Kidney tubule cell (primary cell): ENCODE results near the gene CCL25.
"Not testable (repeated sequence)": the region's sequence is repeated elsewhere in the genome, so short reads cannot be mapped to it uniquely, and the experiment has no call there.

Source experiments
- DNase-seq: peaks from one replicate; pipeline ENCODE4 v3.0.0-alpha.2; 2018; ENCODE audit warnings: low spot score

Gene CCL25

DNA sequence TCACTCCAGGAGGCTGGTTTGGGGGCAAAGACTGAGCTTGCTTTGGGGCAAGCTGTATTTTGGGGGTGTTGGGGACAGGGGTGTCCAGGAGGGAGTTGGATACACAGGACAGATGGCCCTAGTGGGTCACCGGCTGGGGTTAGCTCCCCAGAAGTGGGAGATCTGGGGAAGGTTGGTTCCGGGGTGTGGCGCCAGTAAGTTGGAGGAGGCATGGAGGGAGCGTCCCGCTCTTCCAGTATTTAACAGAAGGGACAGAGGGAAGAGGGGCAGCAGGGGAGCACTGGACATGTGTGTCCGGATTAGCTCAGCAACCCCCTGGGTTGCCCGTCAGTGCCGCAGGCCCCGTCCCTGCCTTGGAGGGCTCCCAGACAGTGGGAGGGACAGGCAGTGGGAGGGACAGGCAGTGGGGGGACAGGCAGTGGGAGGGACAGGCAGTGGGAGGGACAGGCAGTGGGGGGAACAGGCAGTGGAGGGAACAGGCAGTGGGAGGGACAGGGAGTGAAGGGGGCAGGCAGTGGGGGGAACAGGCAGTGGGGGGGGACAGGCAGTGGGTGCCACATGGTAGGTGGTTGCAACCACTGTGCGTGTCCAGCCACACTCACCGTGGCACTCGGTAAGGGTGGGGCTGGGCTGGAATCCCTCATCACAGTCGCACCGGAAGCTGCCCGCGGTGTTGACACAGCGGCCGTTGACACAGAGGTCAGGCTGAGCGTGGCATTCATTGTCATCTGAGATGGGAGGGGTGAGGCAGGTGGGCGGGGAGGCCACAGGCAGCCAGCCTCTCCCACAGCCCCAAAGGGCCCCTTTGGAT, 33.2 kb downstream of the CCL25 start:
- peak; percentile 22 for DNase-seq

DNA sequence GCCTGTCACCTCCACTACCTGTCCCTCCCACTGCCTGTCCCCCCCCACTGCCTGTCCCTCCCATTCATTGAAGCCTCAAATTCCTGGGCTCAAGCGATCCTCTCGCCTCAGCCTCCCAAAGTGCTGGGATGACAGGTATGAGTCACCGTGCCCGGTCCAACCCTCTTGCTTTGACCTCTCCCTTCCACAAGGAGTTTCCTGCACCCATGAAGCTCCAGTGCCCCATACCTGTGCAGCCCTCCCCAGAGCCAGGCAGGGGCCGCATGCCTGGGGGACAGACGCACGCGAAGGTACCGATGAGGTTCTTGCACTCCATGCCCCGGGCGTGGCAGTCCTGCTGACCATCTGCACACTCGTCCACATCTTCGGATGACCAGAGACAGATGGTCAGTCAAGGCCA, 34.3 kb downstream of the CCL25 start:
- DNase-seq, result no peak

GRCh38 chr19:8087876-8088275, 35.3 kb downstream of the CCL25 start:
- no peak for DNase-seq

DNA sequence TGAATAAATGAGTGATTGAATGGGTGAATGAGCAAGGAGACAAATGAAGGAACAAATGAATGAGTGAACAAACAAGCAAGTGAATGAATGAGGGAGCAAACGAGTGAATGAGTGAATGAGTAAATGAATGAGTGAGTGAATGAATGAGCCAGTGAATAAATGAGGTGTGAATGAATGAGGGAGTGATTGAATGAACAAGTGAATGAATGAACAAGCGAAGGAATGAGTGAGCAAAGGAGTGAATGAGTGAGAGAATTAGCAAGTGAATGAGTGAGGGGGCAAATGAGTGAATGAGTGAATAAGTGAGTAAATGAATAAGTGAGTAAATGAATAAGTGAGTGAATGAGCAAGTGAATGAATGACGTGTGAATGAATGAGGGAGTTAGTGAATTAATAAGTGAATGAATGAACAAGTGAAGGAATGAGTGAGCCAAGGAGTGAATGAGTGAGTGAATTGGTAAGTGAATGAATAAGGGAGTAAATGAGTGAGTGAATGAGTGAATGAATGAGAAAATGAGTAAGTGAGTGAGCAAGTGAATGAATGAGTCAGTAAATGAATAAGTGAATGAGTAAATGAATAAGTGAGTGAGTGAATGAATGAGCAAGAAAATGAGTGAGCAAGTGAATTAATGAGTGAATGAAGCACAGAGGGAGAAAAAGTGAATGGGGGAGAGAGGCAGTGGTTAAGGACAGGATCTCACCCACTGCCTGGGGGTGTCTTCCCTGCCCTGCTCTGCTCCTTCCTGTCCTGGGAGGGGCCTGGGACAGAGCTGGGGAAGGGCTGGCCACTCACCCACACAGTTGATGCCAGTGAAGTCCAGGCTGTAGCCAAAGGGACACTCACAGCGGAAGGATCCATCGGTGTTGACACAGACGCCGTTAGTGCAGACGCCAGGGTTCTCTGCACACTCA, 36.4 kb downstream of the CCL25 start:
- no peak for DNase-seq

GRCh38 chr19:8089664-8090601, 37.4 kb downstream of the CCL25 start:
- DNase-seq, result no peak

- DNase-seq, result no peak
Measured at GRCh38 chr19:8090950-8091349, 38.4 kb downstream of the CCL25 start.

DNA sequence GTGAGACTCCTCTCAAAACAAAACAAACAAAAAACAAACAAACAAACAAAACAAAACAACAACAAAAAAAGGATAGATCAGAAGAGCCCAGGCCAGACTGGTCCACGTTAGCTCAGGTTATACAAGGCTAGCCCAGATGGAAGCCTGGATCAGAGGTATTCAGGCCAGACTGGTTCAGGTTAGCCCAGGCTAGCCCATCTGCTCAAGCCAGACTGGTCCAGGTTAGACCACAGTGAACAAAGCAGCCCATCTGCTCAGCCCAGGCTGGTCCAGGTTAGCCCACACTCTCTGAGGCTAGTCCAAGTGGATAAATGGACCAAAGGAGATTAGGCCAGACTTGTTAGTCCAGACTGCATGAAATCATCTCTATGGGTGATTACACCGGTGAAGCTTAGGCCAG, 41.2 kb downstream of the CCL25 start:
- no peak for DNase-seq

DNA sequence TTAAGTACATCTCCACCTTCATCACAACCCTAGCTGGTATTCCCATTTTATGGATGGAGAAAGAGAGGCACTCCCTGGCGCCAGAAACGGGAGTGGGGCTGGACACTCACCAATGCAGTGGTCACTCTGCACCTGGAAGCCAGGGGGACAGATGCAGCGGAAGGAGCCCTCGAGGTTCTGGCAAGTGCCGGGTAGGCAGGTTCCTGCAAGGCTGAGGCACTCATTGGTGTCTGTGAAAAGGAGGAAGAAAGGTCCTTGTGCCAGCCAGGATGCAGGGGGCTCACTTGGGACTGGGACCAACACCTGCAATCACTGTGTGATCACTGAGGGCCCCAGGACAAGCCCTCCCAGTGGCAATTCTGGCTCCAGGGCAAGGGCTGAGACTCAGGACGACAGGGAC, 41.8 kb downstream of the CCL25 start:
- DNase-seq, result no peak

- no peak for DNase-seq
Measured at GRCh38 chr19:8095354-8095886, 42.9 kb downstream of the CCL25 start.

- no peak for DNase-seq
Measured at GRCh38 chr19:8096071-8096470, 43.5 kb downstream of the CCL25 start.

- DNase-seq, result no peak
Measured at GRCh38 chr19:8097198-8097597, 44.6 kb downstream of the CCL25 start.

DNA sequence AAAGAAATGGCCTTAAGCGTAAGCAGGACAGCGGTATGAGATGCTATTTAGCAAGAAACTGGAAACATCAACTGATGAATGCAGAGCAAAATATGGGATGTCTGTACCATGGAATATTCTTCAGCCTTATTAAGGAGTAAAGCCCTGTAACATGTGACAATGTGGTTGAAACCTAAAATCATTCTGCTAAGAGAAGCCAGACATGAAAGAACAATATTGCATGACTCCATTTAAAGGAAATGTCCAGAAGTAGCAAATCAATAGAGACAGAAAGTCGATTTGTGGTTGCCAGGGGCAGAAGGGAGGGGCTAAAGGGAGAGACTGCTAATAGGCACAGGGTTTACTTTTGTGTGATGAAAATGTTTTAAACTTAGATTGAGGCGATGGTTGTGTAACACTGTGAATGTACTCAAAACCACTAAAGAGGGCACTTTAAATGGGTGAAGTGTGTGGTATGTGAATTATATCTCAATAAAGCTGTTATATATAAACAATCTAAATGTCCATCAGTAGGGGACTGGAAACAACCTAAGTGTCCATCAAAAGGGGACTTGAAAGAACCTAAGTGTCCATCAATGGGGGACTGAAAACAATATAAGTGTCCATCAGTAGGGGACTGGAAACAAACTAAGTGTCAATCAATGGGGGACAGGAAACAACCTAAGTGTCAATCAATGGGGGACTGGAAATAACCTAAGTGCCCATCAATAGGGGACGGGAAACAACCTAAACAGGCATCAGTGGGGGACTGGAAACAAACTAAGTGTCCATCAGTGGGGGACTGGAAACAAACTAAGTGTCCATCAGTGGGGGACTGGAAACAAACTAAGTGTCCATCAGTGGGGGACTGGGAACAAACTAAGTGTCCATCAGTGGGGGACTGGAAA, 45.4 kb downstream of the CCL25 start:
- DNase-seq, result no peak

GRCh38 chr19:8101311-8101710, 48.8 kb downstream of the CCL25 start:
- no peak for DNase-seq

DNA sequence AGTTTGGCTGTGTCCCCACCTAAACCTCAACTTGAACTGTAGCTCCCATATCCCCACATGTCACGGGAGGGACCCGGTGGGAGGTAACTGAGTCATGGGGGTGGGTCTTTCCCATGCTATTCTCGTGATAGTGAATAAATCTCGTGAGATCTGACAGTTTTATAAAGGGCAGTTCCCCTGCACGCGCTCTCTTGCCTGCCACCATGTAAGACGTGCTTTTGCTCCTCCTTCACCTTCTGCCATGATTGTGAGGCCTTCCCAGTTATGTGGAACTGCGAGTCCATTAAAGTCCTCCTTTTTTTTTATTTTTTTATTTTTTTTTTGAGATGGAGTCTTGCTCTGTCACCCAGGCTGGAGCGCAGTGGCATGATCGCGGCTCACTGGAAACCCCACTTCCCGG, 49.4 kb downstream of the CCL25 start:
- DNase-seq, result not testable (repeated sequence)

GRCh38 chr19:8105471-8105870, 52.9 kb downstream of the CCL25 start:
- no peak for DNase-seq

GRCh38 chr19:8107301-8107903, 54.8 kb downstream of the CCL25 start:
- DNase-seq, result no peak

GRCh38 chr19:8108560-8109445, 56.2 kb downstream of the CCL25 start:
- no peak for DNase-seq

DNA sequence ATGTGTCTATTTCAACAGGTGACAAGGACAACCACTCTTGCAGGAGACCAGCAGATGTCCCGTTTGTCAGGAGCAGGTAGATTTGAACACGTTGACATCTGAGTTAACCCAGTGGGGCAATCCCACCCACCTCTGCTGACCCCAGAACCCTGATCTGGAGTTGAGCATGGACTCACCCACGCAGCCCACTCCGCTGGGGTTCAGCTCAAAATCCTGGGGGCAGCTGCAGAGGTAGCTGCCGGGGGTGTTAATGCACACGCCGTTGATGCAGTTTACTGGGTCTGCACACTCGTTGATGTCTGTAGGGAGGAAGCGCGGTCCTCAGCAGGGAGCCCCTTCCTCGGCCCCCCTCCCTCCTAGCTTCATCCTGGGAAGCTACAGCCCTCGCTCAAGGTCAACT, 56.9 kb downstream of the CCL25 start:
- no peak for DNase-seq
